Skeletal muscle tissue (tissue), 4 donors: ENCODE measurements around the gene IGSF6. TPM values are rescaled to one million over a fixed set of nuclear protein-coding genes. Genes with fewer than 3 reads are reported as not detected.
A peak's percentile ranks its signal among the peaks of the same experiment; 100 is the strongest.
"Not testable (repeated sequence)": the region's sequence is repeated elsewhere in the genome, so short reads cannot be mapped to it uniquely, and the experiment has no call there.

Experiments used
- H3K27ac ChIP-seq: one replicate; pipeline ENCODE4 v1.7.0; 2013; ENCODE audit warnings: mild to moderate bottlenecking, low read depth, low read length, inconsistent platforms
- H3K27me3 ChIP-seq, 3 donors: one replicate each; pipeline ENCODE4 v1.7.0; 2013; ENCODE audit warnings: low read length in 3 of 3; ENCODE audit not compliant: control insufficient read depth in 3 of 3, insufficient read depth in 3 of 3
- H3K36me3 ChIP-seq, 3 donors: one replicate each; pipeline ENCODE4 v1.7.0; 2013; ENCODE audit warnings: low read length in 3 of 3; ENCODE audit not compliant: control insufficient read depth in 3 of 3, insufficient read depth in 3 of 3
- H3K4me1 ChIP-seq, 3 donors: one replicate each; pipeline ENCODE4 v1.7.0; 2013; ENCODE audit warnings: low read length in 3 of 3, mild to moderate bottlenecking in 3 of 3; ENCODE audit not compliant: control insufficient read depth in 3 of 3, insufficient read depth in 3 of 3
- H3K4me3 ChIP-seq, 3 donors: one replicate each; pipeline ENCODE4 v1.7.0; 2013; ENCODE audit warnings: low read length in 3 of 3
- H3K9ac ChIP-seq, 3 donors: one replicate each; pipeline ENCODE4 v1.7.0; 2013; ENCODE audit warnings: low read length in 3 of 3, mild to moderate bottlenecking in 3 of 3, moderate library complexity in 2 of 3, low read depth in 1 of 3
- H3K9me3 ChIP-seq, 3 donors: one replicate each; pipeline ENCODE4 v1.7.0; 2013; ENCODE audit warnings: low read length in 3 of 3; ENCODE audit not compliant: control insufficient read depth in 3 of 3
- total RNA-seq: library from RNA; depleted of rRNA; stranded (reverse); fragments of >200 nt; gene quantifications from one replicate; pipeline ENCODE4 v1.2.3, GENCODE V29; 2014
- donor health status: Osteomylitis.

IGSF6 gene
- total RNA-seq, 1 donor from 2014 or later = 3.1 TPM

GRCh38 chr16:21610006-21610544 lies 42.3 kb downstream of the IGSF6 start:
- Histone ChIP-seq H3K36me3 (no peaks in the 10 kb centered on the region), H3K9me3 (no peaks in the 10 kb centered on the region), H3K4me3 (no peak overlapping the region), H3K9ac (no peak overlapping the region), H3K27ac (no peak overlapping the region), H3K27me3 (no peaks in the 10 kb centered on the region), H3K4me1 (peaks cover 30 to 53% (median 46%) of the 10 kb centered on the region in 3 donors)

GRCh38 chr16:21608639-21609328 lies 43.6 kb downstream of the IGSF6 start:
- H3K9me3 ChIP-seq = no peaks in the 10 kb centered on the region
- H3K9ac ChIP-seq = peak overlapping the region in 1 of 3 donors; percentile 14
- H3K4me3 ChIP-seq = no peak overlapping the region
- H3K27ac ChIP-seq = no peak overlapping the region
- H3K27me3 ChIP-seq = no peaks in the 10 kb centered on the region
- peaks cover 42 to 65% (median 58%) of the 10 kb centered on the region in 3 donors for H3K4me1 ChIP-seq
- H3K36me3 ChIP-seq = no peaks in the 10 kb centered on the region

- not testable (repeated sequence) for H3K36me3 ChIP-seq, H3K27ac ChIP-seq, H3K9ac ChIP-seq, H3K9me3 ChIP-seq, H3K4me3 ChIP-seq, H3K27me3 ChIP-seq
- H3K4me1 ChIP-seq = peaks cover 49 to 77% (median 53%) of the 10 kb centered on the region in 3 donors
Observed at GRCh38 chr16:21605848-21606247, 46.6 kb downstream of the IGSF6 start.

- Histone ChIP-seq H3K36me3 (no peaks in the 10 kb centered on the region), H3K4me3 (no peak overlapping the region), H3K9me3 (no peaks in the 10 kb centered on the region), H3K27me3 (no peaks in the 10 kb centered on the region), H3K4me1 (peaks cover 39 to 62% (median 45%) of the 10 kb centered on the region in 3 donors), H3K27ac (no peak overlapping the region), H3K9ac (peak overlapping the region in 1 of 3 donors; percentile 17)
Observed at GRCh38 chr16:21603928-21604327, 48.5 kb downstream of the IGSF6 start.

GRCh38 chr16:21602785-21603184 lies 49.6 kb downstream of the IGSF6 start:
- no peak overlapping the region for H3K27ac ChIP-seq
- H3K4me3 ChIP-seq = no peak overlapping the region
- no peaks in the 10 kb centered on the region for H3K27me3 ChIP-seq
- H3K36me3 ChIP-seq = no peaks in the 10 kb centered on the region
- H3K4me1 ChIP-seq = peaks cover 33 to 57% (median 34%) of the 10 kb centered on the region in 3 donors
- H3K9ac ChIP-seq = no peak overlapping the region
- no peaks in the 10 kb centered on the region for H3K9me3 ChIP-seq

GRCh38 chr16:21600031-21600773 lies 52.2 kb downstream of the IGSF6 start:
- peak overlapping the region; percentile 84 to 99 (median 86) for H3K9ac ChIP-seq
- peaks cover 31 to 44% (median 33%) of the 10 kb centered on the region in 3 donors for H3K4me1 ChIP-seq
- peak overlapping the region; percentile 95 for H3K27ac ChIP-seq
- no peaks in the 10 kb centered on the region for H3K36me3 ChIP-seq
- peak overlapping the region; percentile 92 to 99 (median 98) for H3K4me3 ChIP-seq
- H3K9me3 ChIP-seq = no peaks in the 10 kb centered on the region
- H3K27me3 ChIP-seq = no peaks in the 10 kb centered on the region

GRCh38 chr16:21599122-21600030 lies 53.0 kb downstream of the IGSF6 start, which contains the start of gene METTL9:
METTL9 (plus strand) TSS chr16:21599577; CDS start chr16:21599734, 157 bp downstream.
- no peaks in the 10 kb centered on the region for H3K9me3 ChIP-seq
- H3K4me3 ChIP-seq = peak within 1 kb of the TSS; percentile 96 to 99 (median 98)
- H3K27ac ChIP-seq = peak within 1 kb of the TSS; percentile 95
- no peaks in the 10 kb centered on the region for H3K27me3 ChIP-seq
- no peaks in the 10 kb centered on the region for H3K36me3 ChIP-seq
- peak within 1 kb of the TSS; percentile 92 to 99 (median 99) for H3K9ac ChIP-seq
- peaks cover 25 to 38% (median 27%) of the 10 kb centered on the region in 3 donors for H3K4me1 ChIP-seq

- peak overlapping the region; percentile 92 to 99 (median 99) for H3K9ac ChIP-seq
Observed at GRCh38 chr16:21598701-21599121, 53.7 kb downstream of the IGSF6 start.

GRCh38 chr16:21598206-21598605 lies 54.2 kb downstream of the IGSF6 start:
- peaks cover 18 to 31% (median 19%) of the 10 kb centered on the region in 3 donors for H3K4me1 ChIP-seq
- peak overlapping the region in 2 of 3 donors; percentile 99 for H3K9ac ChIP-seq
- peak overlapping the region; percentile 96 to 99 (median 98) for H3K4me3 ChIP-seq
- no peaks in the 10 kb centered on the region for H3K36me3 ChIP-seq
- no peaks in the 10 kb centered on the region for H3K27me3 ChIP-seq
- no peaks in the 10 kb centered on the region for H3K9me3 ChIP-seq
- peak overlapping the region; percentile 95 for H3K27ac ChIP-seq

More at GRCh38 chr16:21598701-21599121, 53.7 kb downstream of the IGSF6 start:
- Histone ChIP-seq H3K27me3 (no peaks in the 10 kb centered on the region), H3K36me3 (no peaks in the 10 kb centered on the region), H3K4me3 (peak overlapping the region; percentile 96 to 99 (median 98)), H3K9me3 (no peaks in the 10 kb centered on the region), H3K4me1 (peaks cover 18 to 31% (median 21%) of the 10 kb centered on the region in 3 donors), H3K27ac (peak overlapping the region; percentile 95)
